GM23338 (cell line): Measurements from ENCODE around the gene ZNF318.
"Not testable (repeated sequence)": the region's sequence is repeated elsewhere in the genome, so short reads cannot be mapped to it uniquely, and the experiment has no call there.

Experiments used
- CREB1 ChIP-seq: fragments of 250-450 bp; sonication (Bioruptor Pico); IDR thresholded peaks from 2 replicates; pipeline ENCODE4 v1.5.0; 2020; ENCODE audit warnings: low read depth, mild to moderate bottlenecking, moderate library complexity
- CTCF ChIP-seq, 2 experiments: fragments of 200-600 bp in 1 of 2; sonication (generic) in 1 of 2; conservative IDR thresholded peaks; 2 replicates each; pipeline versions ENCODE4 v1.5.1 to v1.6.1; 2016 to 2017; ENCODE audit warnings: antibody characterized with exemption in 2 of 2, low read depth in 2 of 2, mild to moderate bottlenecking in 2 of 2, moderate library complexity in 1 of 2
- ETS1 ChIP-seq: IDR thresholded peaks from 2 replicates; pipeline ENCODE4 v1.6.1; 2016; ENCODE audit warnings: antibody characterized with exemption
- EZH2 ChIP-seq: fragments of 200-600 bp; sonication (generic); IDR thresholded peaks from one replicate; pipeline ENCODE4 v1.8.0; 2017; ENCODE audit warnings: antibody characterized with exemption, mild to moderate bottlenecking, low read depth; ENCODE audit not compliant: unreplicated experiment
- EZH2phosphoT487 ChIP-seq: fragments of 200-600 bp; sonication (generic); IDR thresholded peaks from one replicate; pipeline ENCODE4 v1.8.1; 2018; ENCODE audit warnings: antibody characterized with exemption; ENCODE audit not compliant: unreplicated experiment
- JUNB ChIP-seq: IDR thresholded peaks from one replicate; pipeline ENCODE4 v1.6.1; 2016; ENCODE audit warnings: antibody characterized with exemption; ENCODE audit not compliant: unreplicated experiment
- POLR2AphosphoS5 ChIP-seq: IDR thresholded peaks from 2 replicates; pipeline ENCODE4 v1.6.1; 2016; ENCODE audit warnings: antibody characterized with exemption, low read depth
- REST ChIP-seq: IDR thresholded peaks from one replicate; pipeline ENCODE4 v1.6.1; 2018; ENCODE audit warnings: antibody characterized with exemption; ENCODE audit not compliant: unreplicated experiment
- STAT1 ChIP-seq: IDR thresholded peaks from one replicate; pipeline ENCODE4 v1.6.1; 2016; ENCODE audit warnings: antibody characterized with exemption; ENCODE audit not compliant: unreplicated experiment

- not testable (repeated sequence) for TF ChIP-seq ETS1; CTCF (conservative IDR thresholded peaks at IDR 0.05; ENCODE audit: low read depth in 2 of 2); EZH2; CREB1 (CRISPR knock-in tag); EZH2phosphoT487; POLR2AphosphoS5; REST; JUNB; STAT1
These were observed 45.8 kb upstream of the ZNF318 start for GRCh38 chr6:43415275-43415674.
